ENCODE measurements around the gene TBX4. TPM values are rescaled to one million over a fixed set of nuclear protein-coding genes. Genes with fewer than 3 reads are reported as not detected.

TBX4 gene
- total RNA-seq, 1 experiment from 2014 or later = 1.0 TPM

GRCh38 chr17:61454381-61455323, 2.4 kb downstream of the TBX4 start:
- no peak for DNase-seq (ENCODE audit: low spot score)

GRCh38 chr17:61455324-61456060, 3.3 kb downstream of the TBX4 start:
- DNase-seq (ENCODE audit: low spot score) = no peak

- no peak for DNase-seq (ENCODE audit: low spot score)
These were observed 3.9 kb downstream of the TBX4 start for GRCh38 chr17:61456061-61456681.

GRCh38 chr17:61456688-61457225, 4.5 kb downstream of the TBX4 start:
- no peak for DNase-seq (ENCODE audit: low spot score)

- no peak for DNase-seq (ENCODE audit: low spot score)
These were observed 5.2 kb downstream of the TBX4 start for GRCh38 chr17:61457226-61457983.

GRCh38 chr17:61458000-61458399, 5.8 kb downstream of the TBX4 start:
- no peak for DNase-seq (ENCODE audit: low spot score)

- DNase-seq (ENCODE audit: low spot score) = no peak
These were observed 6.4 kb downstream of the TBX4 start for GRCh38 chr17:61458421-61459141.

- DNase-seq (ENCODE audit: low spot score) = no peak
These were observed 7.1 kb downstream of the TBX4 start for GRCh38 chr17:61459142-61459809.

- no peak for DNase-seq (ENCODE audit: low spot score)
These were observed 7.9 kb downstream of the TBX4 start for GRCh38 chr17:61459939-61460718.

GRCh38 chr17:61460796-61461585, 8.8 kb downstream of the TBX4 start:
- no peak for DNase-seq (ENCODE audit: low spot score)

GRCh38 chr17:61461586-61461966, 9.4 kb downstream of the TBX4 start:
- no peak for DNase-seq (ENCODE audit: low spot score)

GRCh38 chr17:61461967-61462718, 9.9 kb downstream of the TBX4 start:
- no peak for DNase-seq (ENCODE audit: low spot score)

GRCh38 chr17:61462719-61463315, 10.6 kb downstream of the TBX4 start:
- DNase-seq (ENCODE audit: low spot score) = no peak

GRCh38 chr17:61463316-61464129, 11.3 kb downstream of the TBX4 start:
- no peak for DNase-seq (ENCODE audit: low spot score)

GRCh38 chr17:61464130-61464842, 12.1 kb downstream of the TBX4 start:
- no peak for DNase-seq (ENCODE audit: low spot score)

- DNase-seq (ENCODE audit: low spot score) = no peak
These were observed 12.6 kb downstream of the TBX4 start for GRCh38 chr17:61464843-61465180.
